GM23338 (cell line): ENCODE data around the gene ZBTB20. TPM values are rescaled to one million over a fixed set of nuclear protein-coding genes. Genes with fewer than 3 reads are reported as not detected.

Experiments used
- ATAC-seq: fragments of 200-7000 bp; cut with Tn5 transposase; 3 replicates; pipeline ENCODE4 v1.9.1; 2020
- DNase-seq: peaks from one replicate; pipeline ENCODE4 v3.0.0-alpha.2; 2015; ENCODE audit warnings: low spot score
- H2AFZ ChIP-seq: fragments of 200-600 bp; sonication (generic); 2 replicates; pipeline ENCODE4 v1.8.0; 2016; ENCODE audit warnings: antibody characterized with exemption, mild to moderate bottlenecking, moderate library complexity
- H3F3A ChIP-seq: fragments of 200-600 bp; sonication (generic); replicated peaks from 2 replicates; pipeline ENCODE4 v1.8.0; 2017; ENCODE audit warnings: antibody characterized with exemption, mixed run types, low read depth
- H3K27ac ChIP-seq: fragments of 200-600 bp; sonication (generic); 2 replicates; pipeline ENCODE4 v1.6.1; 2016; ENCODE audit warnings: low read depth
- H3K27me3 ChIP-seq: fragments of 200-600 bp; sonication (generic); 2 replicates; pipeline ENCODE4 v1.8.0; 2016; ENCODE audit warnings: mild to moderate bottlenecking, mixed run types, moderate library complexity; ENCODE audit not compliant: insufficient read depth
- H3K36me3 ChIP-seq: fragments of 200-600 bp; sonication (generic); 2 replicates; pipeline ENCODE4 v1.8.0; 2016; ENCODE audit warnings: mild to moderate bottlenecking; ENCODE audit not compliant: insufficient read depth
- H3K4me1 ChIP-seq: fragments of 200-600 bp; sonication (generic); 2 replicates; pipeline ENCODE4 v1.8.0; 2016; ENCODE audit warnings: mild to moderate bottlenecking, moderate library complexity; ENCODE audit not compliant: insufficient read depth
- H3K4me2 ChIP-seq: fragments of 200-600 bp; sonication (generic); 2 replicates; pipeline ENCODE4 v1.7.1; 2017; ENCODE audit warnings: mixed run types
- H3K4me3 ChIP-seq: fragments of 200-600 bp; sonication (generic); 2 replicates; pipeline ENCODE4 v1.6.1; 2016; ENCODE audit warnings: mixed run types
- H3K79me2 ChIP-seq: fragments of 200-600 bp; sonication (generic); replicated peaks from 2 replicates; pipeline ENCODE4 v1.8.0; 2017; ENCODE audit warnings: mild to moderate bottlenecking; ENCODE audit not compliant: insufficient read depth
- H3K9me2 ChIP-seq: fragments of 200-600 bp; sonication (generic); 2 replicates; pipeline ENCODE4 v1.8.0; 2017; ENCODE audit not compliant: insufficient read depth
- H4K20me1 ChIP-seq: fragments of 200-600 bp; sonication (generic); replicated peaks from 2 replicates; pipeline ENCODE4 v1.8.0; 2017; ENCODE audit warnings: mild to moderate bottlenecking; ENCODE audit not compliant: insufficient read depth
- H3K27ac Mint-ChIP-seq: 2 replicates; pipeline ENCODE4 v1.8.0; 2020; ENCODE audit warnings: inconsistent platforms, mild to moderate bottlenecking, moderate library complexity, mixed read lengths
- H3K27me3 Mint-ChIP-seq: 3 replicates; pipeline ENCODE4 v1.8.0; 2022; ENCODE audit warnings: low read depth, mild to moderate bottlenecking, moderate library complexity, mixed read lengths, inconsistent platforms; ENCODE audit not compliant: insufficient read depth, poor library complexity
- H3K36me3 Mint-ChIP-seq: 3 replicates; pipeline ENCODE4 v1.8.0; 2021; ENCODE audit warnings: low read depth, mild to moderate bottlenecking, inconsistent platforms, moderate library complexity, mixed read lengths
- H3K4me1 Mint-ChIP-seq: 3 replicates; pipeline ENCODE4 v1.8.0; 2020; ENCODE audit warnings: mild to moderate bottlenecking, inconsistent platforms, mixed read lengths
- H3K4me3 Mint-ChIP-seq: 3 replicates; pipeline ENCODE4 v1.8.0; 2021; ENCODE audit warnings: moderate library complexity, mild to moderate bottlenecking, inconsistent platforms, mixed read lengths
- H3K9me3 Mint-ChIP-seq: 3 replicates; pipeline ENCODE4 v1.8.0; 2020; ENCODE audit warnings: moderate library complexity, mild to moderate bottlenecking, inconsistent platforms, mixed read lengths
- CTCF ChIP-seq, 2 experiments: fragments of 200-600 bp in 1 of 2; sonication (generic) in 1 of 2; conservative IDR thresholded peaks; 2 replicates each; pipeline versions ENCODE4 v1.5.1 to v1.6.1; 2016 to 2017; ENCODE audit warnings: antibody characterized with exemption in 2 of 2, low read depth in 2 of 2, mild to moderate bottlenecking in 2 of 2, moderate library complexity in 1 of 2
- EZH2 ChIP-seq: fragments of 200-600 bp; sonication (generic); IDR thresholded peaks from one replicate; pipeline ENCODE4 v1.8.0; 2017; ENCODE audit warnings: antibody characterized with exemption, mild to moderate bottlenecking, low read depth; ENCODE audit not compliant: unreplicated experiment
- JUNB ChIP-seq: IDR thresholded peaks from one replicate; pipeline ENCODE4 v1.6.1; 2016; ENCODE audit warnings: antibody characterized with exemption; ENCODE audit not compliant: unreplicated experiment
- NANOG ChIP-seq: IDR thresholded peaks from 2 replicates; pipeline ENCODE4 v1.6.1; 2016; ENCODE audit warnings: antibody characterized with exemption, borderline replicate concordance
- POLR2AphosphoS5 ChIP-seq: IDR thresholded peaks from 2 replicates; pipeline ENCODE4 v1.6.1; 2016; ENCODE audit warnings: antibody characterized with exemption, low read depth
- STAT1 ChIP-seq: IDR thresholded peaks from one replicate; pipeline ENCODE4 v1.6.1; 2016; ENCODE audit warnings: antibody characterized with exemption; ENCODE audit not compliant: unreplicated experiment
- ZNF114 ChIP-seq: fragments of 250-450 bp; sonication (Bioruptor Pico); IDR thresholded peaks from 2 replicates; pipeline ENCODE4 v1.5.0; 2020; ENCODE audit warnings: mild to moderate bottlenecking, moderate library complexity
- ZNF331 ChIP-seq: fragments of 250-450 bp; sonication (Bioruptor Pico); IDR thresholded peaks from 2 replicates; pipeline ENCODE4 v1.5.0; 2020; ENCODE audit warnings: low read depth, mild to moderate bottlenecking, moderate library complexity
- ZNF462 ChIP-seq: fragments of 250-450 bp; sonication (Bioruptor Pico); IDR thresholded peaks from 2 replicates; pipeline ENCODE4 v1.5.0; 2020; ENCODE audit warnings: mild to moderate bottlenecking, moderate library complexity
- polyA plus RNA-seq: library from polyadenylated mRNA; unstranded; fragments of >200 nt; fragmentation: Nextera tagmentation; extraction: Ambion mirVana; gene quantifications from 2 replicates; pipeline ENCODE4 v1.2.1, GENCODE V29; 2016
- total RNA-seq: library from RNA; depleted of rRNA; stranded (reverse); fragments of >200 nt; shearing (Covaris generic); gene quantifications from 2 replicates; pipeline ENCODE4 v1.2.3, GENCODE V29; 2014

Gene ZBTB20
- total and polyA plus RNA-seq, 2 experiments from 2014 or later: 2.0 to 3.3 TPM

DNA sequence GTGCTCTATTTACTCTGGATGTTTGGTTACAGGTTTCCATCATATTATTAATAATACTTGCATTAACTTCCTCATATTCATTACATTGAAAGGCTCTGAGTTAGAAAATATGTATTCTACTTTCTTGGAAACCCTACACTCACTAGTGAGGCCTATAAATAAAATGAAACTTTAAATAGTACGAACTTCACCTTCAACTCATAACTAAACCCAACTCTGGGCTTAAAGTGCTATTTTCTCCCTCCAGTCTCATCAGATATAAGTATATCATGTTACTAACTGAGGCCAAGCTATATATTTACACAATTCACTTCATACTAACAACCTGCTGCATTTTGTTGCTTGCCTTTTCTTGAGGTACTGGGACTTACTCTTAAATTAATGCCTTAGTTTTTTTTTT is 546.5 kb downstream of the ZBTB20 start:
- Histone ChIP-seq H3K79me2 (no peaks in the 10 kb centered on the region), H2AFZ (no peak overlapping the region), H3K4me3 (no peak overlapping the region), H3K36me3 (no peaks in the 10 kb centered on the region), H3K9me2 (no peaks in the 10 kb centered on the region), H3K27me3 (no peaks in the 10 kb centered on the region), H4K20me1 (no peaks in the 10 kb centered on the region), H3K4me1 (no peaks in the 10 kb centered on the region), H3K4me2 (no peak overlapping the region), H3F3A (no peaks in the 10 kb centered on the region), H3K27ac (no peak overlapping the region)
- Mint-ChIP-seq H3K27ac (no peak overlapping the region), H3K36me3 (no peaks in the 10 kb centered on the region), H3K9me3 (no peaks in the 10 kb centered on the region), H3K4me1 (no peaks in the 10 kb centered on the region; the same call in 2 of the 3 replicates), H3K4me3 (no peak overlapping the region), H3K27me3 (no peaks in the 10 kb centered on the region)
- ATAC-seq (no peak), DNase-seq (no peak)
- TF ChIP-seq JUNB (no peak), CTCF (conservative IDR thresholded peaks at IDR 0.05; ENCODE audit: low read depth in 2 of 2) (no peak)

DNA sequence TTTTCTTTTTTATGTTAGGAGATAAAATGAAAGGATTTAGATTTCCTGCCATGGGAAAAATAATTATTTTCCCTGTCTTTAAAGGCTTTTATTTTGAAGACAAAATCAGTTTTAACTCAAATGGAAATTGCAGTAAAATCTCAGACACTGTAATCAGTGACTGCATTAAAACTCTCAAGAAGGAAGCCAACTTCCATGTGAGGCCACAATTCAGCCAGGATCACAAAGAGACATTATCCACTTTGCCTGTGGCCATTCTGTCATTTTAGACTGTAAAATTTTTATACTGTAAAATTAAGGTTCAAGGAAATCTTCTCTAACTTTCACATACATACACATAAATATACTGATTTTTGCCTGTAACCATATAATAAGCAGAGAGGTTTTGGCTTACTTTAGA is 549.2 kb downstream of the ZBTB20 start:
- Histone ChIP-seq H3K4me2 (no peak overlapping the region), H2AFZ (no peak overlapping the region; the same call in 1 of the 2 replicates), H3F3A (no peaks in the 10 kb centered on the region), H3K36me3 (no peaks in the 10 kb centered on the region), H4K20me1 (no peaks in the 10 kb centered on the region), H3K4me3 (no peak overlapping the region), H3K9me2 (no peaks in the 10 kb centered on the region), H3K79me2 (no peaks in the 10 kb centered on the region), H3K27ac (no peak overlapping the region), H3K27me3 (no peaks in the 10 kb centered on the region), H3K4me1 (no peaks in the 10 kb centered on the region)
- DNase-seq (no peak), ATAC-seq (no peak)
- TF ChIP-seq ZNF462 (no peak), ZNF114 (CRISPR knock-in tag) (no peak), JUNB (no peak), STAT1 (no peak), POLR2AphosphoS5 (no peak), ZNF331 (CRISPR knock-in tag) (no peak), NANOG (no peak), EZH2 (no peak)
- H3K36me3 Mint-ChIP-seq: no peaks in the 10 kb centered on the region
- H3K4me3 Mint-ChIP-seq: no peak overlapping the region
- no peaks in the 10 kb centered on the region; the same call in 2 of the 3 replicates for H3K4me1 Mint-ChIP-seq
- H3K9me3 Mint-ChIP-seq: no peaks in the 10 kb centered on the region
- H3K27ac Mint-ChIP-seq: no peak overlapping the region; the same call in 1 of the 2 replicates
- no peaks in the 10 kb centered on the region for H3K27me3 Mint-ChIP-seq
